Activated T-cell treated with anti-CD3 and anti-CD28 coated beads for 24 hours (primary cell): Measurements from ENCODE around the gene MCAM.

Experiments
- DNase-seq: peaks from one replicate; pipeline ENCODE4 v3.0.0-alpha.2; 2020; ENCODE audit warnings: low read depth

The MCAM gene

GRCh38 chr11:119262668-119263351, 54.1 kb downstream of the MCAM start:
- no peak for DNase-seq

- DNase-seq, result no peak
Measured at GRCh38 chr11:119258983-119259382, 57.9 kb downstream of the MCAM start.
